IPS DF 19.7 (cell line): ENCODE measurements around the gene RABL3.
"Not testable (repeated sequence)": the region's sequence is repeated elsewhere in the genome, so short reads cannot be mapped to it uniquely, and the experiment has no call there.

Source experiments
- DNase-seq: peaks from one replicate; pipeline ENCODE4 v3.0.0-alpha.2; 2013; ENCODE audit warnings: low read depth, low spot score

Gene RABL3

GRCh38 chr3:120742198-120742848 lies at the start of gene RABL3, which contains the start of gene GTF2E1:
Gene RABL3 (minus strand): TSS chr3:120742516. CDS start chr3:120742507, 9 bp downstream.
Gene GTF2E1 (plus strand): TSS chr3:120742744. CDS start chr3:120750553, 7,809 bp downstream.
- peak; percentile 100 for DNase-seq

- DNase-seq, result no peak
Observed at GRCh38 chr3:120791913-120792312, 49.6 kb upstream of the RABL3 start.

DNA sequence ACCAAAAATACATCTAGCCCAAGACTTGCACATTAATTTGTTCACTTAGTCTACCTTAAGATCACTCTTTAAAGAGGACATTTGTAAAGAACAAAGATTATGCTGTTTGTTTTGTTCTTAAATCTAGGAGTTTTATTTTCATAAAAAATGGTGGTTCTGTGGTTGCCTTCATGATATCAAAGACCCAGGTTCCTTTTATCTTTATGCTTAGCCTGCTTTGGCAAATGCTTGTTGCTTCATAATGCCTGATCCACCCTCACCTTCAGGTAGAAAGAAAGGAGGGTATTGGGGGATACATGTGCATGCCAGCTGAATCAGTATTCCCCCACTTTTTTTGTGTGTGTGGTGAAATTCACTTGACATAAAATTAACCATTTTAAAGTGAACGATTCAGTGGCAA lies 48.7 kb upstream of the RABL3 start:
- no peak for DNase-seq

GRCh38 chr3:120785832-120786231 lies 43.5 kb upstream of the RABL3 start:
- DNase-seq, result not testable (repeated sequence)

GRCh38 chr3:120780977-120781376 lies 38.7 kb upstream of the RABL3 start:
- DNase-seq, result no peak

DNA sequence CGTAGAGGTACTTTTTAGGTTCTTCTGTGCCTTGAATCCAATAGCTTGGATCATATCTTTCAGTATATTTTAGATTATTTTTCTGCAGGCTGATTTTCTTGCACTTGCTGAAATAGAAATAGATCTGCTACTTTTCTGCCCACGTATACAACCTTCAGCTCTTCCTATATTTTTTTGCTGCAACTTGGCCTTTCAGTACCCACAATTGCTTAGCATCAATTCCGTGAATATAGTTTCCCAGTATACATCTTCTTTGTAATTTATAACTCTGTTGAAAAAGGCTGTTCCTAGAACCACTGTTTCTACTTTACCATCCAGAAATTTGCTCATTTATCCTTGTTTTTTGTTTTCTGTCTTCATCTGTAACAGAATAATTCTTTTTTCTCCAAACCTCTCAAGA lies 36.5 kb upstream of the RABL3 start:
- no peak for DNase-seq

DNA sequence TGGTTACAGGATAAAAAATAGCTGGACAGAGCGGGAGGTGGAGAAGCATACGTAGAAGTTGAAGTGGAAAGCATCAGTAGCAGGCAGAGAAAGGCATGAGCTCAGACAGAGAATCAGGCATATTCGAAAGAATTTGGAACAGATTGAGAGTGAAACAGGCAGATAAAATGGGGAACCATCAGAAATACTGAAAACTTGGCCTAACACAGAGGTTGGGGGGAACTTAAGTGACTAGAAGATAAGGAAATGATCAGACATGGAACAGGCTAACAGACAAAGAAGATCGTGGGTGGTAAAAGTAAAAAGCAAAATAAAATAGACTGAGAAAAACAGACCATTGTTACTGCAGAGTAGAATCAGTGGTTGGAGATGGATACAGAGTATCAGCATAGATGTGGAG lies 33.1 kb upstream of the RABL3 start:
- no peak for DNase-seq

- no peak for DNase-seq
Observed at GRCh38 chr3:120773932-120774331, 31.6 kb upstream of the RABL3 start.

GRCh38 chr3:120772081-120772480 lies 29.8 kb upstream of the RABL3 start:
- DNase-seq, result no peak

DNA sequence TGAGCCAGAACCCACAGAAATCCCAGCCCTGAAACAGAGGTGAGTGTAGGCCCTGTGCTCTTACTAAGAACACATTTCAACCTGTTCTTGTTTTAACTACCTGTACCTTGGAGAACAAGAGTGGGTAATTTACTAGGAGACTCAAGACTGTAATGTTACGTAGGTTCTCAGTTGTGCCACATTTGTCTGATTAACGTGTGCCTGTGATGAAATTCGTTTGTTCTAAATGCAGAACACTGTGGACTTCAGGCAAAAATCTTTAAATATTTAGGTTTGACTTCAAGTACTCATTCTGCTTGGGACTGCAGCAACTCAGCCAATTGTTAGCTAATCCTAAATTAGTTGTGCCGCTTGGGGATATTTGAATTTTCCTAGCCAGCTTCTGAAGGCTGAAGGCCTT lies 28.6 kb upstream of the RABL3 start:
- no peak for DNase-seq

GRCh38 chr3:120769436-120769835 lies 27.1 kb upstream of the RABL3 start:
- DNase-seq, result no peak

- no peak for DNase-seq
Observed at GRCh38 chr3:120767106-120767505, 24.8 kb upstream of the RABL3 start.

GRCh38 chr3:120766576-120766975 lies 24.3 kb upstream of the RABL3 start:
- DNase-seq, result no peak

DNA sequence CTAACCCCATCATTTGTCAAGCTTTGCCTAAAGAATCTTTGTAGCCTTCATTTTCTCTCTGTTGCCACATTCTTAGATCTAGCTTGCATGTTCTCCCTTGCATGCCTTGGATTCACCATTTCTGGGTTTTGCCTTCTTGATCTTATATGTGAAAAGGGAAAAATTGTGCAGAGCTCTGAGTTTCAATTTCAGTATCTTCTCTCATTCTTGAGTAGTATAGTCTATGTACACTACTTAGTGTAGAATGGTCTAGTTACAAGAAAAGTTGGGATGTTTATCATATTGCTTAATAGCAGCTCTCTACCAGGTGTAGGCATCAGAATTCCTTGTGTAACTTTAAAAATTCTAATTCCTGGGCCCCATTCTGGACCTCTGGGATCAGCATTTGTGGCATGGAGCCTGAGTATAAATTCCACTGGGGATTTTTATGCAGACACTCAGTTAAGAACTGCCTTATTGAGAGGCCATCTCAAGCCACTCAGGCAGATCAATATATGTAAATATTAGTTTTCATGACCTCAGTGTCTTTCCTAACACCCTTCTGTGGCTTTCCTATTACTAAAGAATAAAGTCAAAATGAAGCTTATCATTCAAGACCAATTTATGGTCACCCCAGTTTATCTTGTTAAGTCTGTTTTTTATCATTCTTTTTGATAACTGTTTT lies 23.6 kb upstream of the RABL3 start:
- no peak for DNase-seq

GRCh38 chr3:120764206-120764605 lies 21.9 kb upstream of the RABL3 start:
- no peak for DNase-seq

DNA sequence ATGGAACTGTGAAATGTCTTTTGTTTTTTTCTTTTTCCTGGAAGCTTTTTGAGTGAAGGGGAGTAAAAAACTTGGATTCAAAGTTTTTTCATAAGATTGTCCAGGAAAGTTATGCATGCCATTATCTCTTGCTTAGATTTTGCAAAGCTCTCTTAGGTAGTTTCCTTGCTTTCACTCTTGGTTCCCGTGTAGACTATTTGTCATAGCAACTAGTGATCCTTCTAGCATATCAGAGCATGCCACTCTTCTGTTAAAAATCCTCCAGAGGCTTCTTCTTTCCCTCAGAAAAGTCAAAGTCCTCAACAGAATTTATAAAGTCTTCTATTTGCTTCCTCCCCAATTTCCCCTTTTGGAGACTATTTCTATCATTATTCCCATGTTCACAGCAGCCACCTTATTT lies 21.3 kb upstream of the RABL3 start:
- no peak for DNase-seq

GRCh38 chr3:120762615-120763014 lies 20.3 kb upstream of the RABL3 start:
- no peak for DNase-seq

- DNase-seq, result not testable (repeated sequence)
Observed at GRCh38 chr3:120758551-120758950, 16.2 kb upstream of the RABL3 start.

- no peak for DNase-seq
Observed at GRCh38 chr3:120756061-120756460, 13.7 kb upstream of the RABL3 start.

GRCh38 chr3:120753810-120754209 lies 11.5 kb upstream of the RABL3 start:
- no peak for DNase-seq

- DNase-seq, result no peak
Observed at GRCh38 chr3:120752865-120753264, 10.5 kb upstream of the RABL3 start.

DNA sequence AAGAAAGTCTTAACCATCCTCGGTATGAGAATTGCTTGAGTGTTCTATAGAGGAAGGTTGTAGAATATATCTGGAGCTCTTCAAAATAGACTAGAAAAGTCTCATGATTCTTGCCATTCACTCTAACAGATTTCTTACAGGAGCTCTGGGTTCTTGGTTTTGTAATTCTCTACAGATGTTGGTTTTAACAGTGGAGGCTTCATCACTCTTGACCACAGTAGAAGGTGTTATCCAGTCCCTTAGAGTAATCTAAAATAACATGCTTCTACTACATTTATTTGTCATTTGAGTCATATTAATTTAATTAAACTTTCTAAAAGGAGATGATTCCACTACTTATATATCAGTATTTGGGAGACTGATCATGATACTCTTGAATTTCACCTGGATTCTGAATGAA lies 9.9 kb upstream of the RABL3 start:
- DNase-seq, result no peak

DNA sequence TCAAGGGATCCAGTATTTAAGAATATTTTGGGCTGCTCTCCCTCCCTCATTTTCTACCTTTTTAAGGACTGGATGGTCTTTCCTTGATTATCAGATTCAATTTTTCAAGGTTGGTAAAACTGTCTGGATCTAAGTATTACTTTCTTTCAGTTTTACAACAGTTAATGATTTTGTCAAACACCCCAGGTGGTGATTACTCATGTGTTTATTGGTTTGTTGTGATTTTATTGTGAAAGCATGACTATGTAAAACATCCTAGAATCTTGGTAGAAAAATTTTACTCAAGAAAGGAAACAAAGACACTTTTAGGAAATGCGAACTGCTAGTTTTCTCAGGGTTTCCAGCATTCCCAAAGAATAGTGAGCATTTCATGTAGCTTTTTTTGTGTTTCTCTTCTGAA lies 7.5 kb upstream of the RABL3 start:
- DNase-seq, result no peak
